ENCODE results near the gene EEF1AKMT3.

Gene EEF1AKMT3

GRCh38 chr12:57772429-57773322, at the start of gene EEF1AKMT3:
TSS of gene EEF1AKMT3 (plus strand) at chr12:57772614. CDS start at chr12:57772725, 111 bp downstream.
- no peak for DNase-seq

DNA sequence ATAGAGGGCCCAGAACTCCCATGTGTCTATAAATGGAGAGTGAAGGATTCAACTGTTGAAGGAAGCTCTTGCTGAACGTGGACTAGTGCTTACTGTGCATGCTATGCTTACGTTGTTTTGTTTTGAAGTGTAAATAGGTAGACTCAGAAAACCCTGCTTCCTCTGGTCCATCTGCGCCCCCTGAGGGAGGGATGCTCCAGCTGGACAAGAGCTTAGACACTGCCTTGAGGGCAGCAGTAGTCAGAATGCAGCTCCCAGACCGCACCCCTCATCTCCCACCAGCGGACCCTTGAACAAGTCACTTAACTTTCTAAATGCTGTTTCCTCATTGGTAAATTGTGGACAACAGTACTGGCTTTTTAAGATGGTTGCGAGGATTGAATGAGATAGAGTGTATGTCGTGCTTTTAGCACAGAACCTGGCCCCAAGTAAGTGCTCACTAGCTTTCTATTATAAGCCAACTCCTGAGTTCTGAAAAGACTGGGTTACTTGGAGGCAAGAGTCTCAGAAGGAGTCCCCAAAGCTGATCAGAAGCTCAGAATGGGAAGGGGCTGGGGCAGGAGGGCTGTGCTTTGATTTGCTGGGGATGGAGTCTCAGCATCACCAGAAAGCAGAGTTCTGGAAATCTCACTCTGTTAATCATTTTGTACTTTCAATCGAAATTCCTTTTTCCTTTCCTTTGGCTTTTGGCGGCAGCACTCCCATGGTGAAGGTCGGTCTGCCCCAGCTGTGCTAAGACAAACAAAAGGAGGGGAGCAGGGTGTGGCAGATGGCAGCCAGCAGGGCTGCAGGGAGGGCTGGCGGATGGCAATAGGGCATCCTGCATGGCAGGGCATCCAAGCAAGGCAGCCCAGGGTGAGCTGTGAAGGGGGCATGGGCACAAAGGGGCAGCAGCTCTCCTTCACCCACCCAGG, 49.4 kb upstream of the EEF1AKMT3 start:
- no peak for DNase-seq

DNA sequence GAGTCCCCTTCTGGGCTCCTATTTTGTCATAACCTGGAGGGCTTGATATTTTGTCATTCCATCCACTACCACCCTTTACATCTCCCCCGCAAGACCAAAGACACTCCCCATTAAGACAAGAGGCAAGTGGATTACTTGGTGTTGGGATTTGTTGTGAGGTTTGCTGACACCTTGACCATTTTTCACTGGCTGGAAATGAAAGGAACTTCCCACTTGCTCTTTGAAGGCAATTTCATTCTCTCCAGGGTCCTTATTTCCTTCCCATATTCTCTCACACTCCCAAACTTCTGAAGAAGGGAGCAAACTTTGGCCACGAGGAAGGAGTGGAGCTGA, 48.8 kb upstream of the EEF1AKMT3 start:
- no peak for DNase-seq

DNA sequence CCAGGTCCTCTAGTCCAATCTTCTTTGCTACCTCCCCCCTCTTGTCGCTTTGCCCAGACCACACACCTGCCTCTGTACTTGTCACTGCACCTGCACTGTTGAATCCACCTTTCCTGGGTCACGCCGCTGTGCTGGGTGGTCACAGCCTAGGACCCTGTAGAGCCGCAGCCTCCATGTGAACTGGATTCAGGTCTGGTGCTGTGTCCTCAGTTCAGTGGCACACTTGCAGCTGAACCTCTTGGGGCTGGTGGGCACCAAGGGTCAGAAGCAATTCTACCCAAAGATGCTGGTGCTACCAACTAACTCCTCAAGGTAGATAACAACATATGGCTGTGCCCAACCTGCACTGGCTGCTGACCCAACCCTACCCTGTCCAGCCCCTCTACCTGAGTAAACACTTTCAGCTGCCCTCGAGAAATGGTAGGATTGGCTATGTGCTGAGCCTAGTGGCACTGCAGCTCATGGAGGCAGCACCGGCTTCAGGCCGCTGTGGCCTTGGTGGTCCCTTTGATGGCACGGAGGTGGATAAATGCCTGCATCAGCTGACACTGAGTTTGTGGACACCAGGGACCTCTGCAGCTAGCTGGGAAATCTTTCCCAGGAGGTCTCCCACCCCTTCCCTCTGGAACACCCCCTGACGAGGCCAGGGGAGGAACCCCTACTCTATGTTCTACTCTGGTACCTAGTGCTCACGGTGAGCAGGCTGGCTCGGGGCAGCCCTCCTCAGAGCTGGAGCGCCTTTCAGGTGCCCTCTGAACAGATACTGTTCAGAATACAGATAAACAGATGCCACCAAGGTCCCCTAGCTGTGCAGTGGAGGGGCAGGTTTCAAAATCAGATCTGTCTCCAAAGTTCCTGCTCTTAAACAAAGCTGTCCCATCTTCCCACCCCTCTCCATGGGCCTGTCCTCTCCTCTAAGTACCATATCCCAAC, 48.1 kb upstream of the EEF1AKMT3 start:
- DNase-seq = no peak

DNA sequence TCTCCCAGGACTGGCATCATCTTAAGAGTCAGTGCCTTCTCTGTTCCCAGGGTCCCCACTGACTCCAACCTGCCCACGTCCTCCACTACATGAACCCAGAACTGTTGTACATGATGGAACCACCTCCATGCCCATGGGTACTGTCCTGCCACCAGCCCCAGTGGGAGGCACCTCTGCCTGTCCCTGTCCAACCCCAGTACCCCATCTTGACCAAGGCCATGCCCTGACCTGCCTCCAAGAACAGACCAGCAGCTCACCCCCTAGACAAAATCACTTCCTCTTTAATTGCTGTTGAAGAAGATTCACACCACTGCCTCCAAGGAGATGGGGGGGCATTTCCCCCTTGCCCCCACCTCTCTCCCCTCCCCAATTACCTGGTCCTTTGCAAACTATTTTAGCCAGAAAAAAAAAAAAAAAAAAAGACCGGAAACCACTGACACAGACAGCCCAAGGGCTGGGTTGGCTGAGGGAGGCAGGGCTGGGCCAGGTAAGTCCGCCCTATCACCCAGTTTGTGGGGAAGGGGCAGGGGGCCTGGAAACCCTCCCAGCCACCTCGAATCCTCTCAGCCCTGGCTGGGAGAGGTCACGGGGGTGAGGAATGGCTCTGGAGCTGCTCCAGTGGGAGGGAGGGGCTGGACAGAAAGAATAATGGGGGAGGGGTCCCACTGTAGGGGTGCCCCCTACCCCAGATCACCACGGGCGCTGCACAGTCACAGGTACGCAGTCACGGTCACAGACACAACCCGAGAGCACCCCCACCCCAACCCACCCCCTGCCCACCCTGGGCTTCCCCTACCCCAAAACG, 47.3 kb upstream of the EEF1AKMT3 start:
- DNase-seq = no peak

- DNase-seq = no peak
Observed at GRCh38 chr12:57725851-57726150, 46.6 kb upstream of the EEF1AKMT3 start.

GRCh38 chr12:57726151-57726883, 46.1 kb upstream of the EEF1AKMT3 start:
- no peak for DNase-seq

GRCh38 chr12:57726884-57727757, 45.3 kb upstream of the EEF1AKMT3 start:
- DNase-seq = no peak

- DNase-seq = no peak
Observed at GRCh38 chr12:57727758-57728395, 44.5 kb upstream of the EEF1AKMT3 start.

DNA sequence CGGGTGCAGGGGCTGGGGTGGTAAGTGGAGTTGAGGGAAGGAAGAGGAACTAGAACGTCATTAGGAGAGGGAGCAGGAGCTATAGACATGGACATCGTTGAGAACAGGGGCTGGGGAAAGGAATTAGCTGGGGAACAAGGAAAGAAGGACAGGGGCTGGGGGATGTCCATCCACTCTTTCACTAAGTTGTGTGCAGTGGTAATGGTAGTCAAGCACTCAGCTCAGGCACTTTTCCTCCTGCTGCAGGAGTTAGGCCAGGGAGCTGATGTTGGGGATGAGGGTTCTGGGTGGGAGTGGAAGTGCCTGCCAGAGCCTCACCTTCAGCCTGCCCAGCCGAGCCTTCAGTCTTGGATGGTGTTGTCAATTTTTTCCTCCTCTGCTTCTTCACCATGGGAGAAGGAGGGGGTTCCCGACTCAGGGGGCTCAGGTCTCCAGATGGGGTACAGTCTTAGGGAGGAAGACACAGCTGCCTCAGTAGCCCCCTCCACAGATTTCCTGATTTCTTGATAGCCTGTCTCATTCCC, 43.0 kb upstream of the EEF1AKMT3 start:
- no peak for DNase-seq

DNA sequence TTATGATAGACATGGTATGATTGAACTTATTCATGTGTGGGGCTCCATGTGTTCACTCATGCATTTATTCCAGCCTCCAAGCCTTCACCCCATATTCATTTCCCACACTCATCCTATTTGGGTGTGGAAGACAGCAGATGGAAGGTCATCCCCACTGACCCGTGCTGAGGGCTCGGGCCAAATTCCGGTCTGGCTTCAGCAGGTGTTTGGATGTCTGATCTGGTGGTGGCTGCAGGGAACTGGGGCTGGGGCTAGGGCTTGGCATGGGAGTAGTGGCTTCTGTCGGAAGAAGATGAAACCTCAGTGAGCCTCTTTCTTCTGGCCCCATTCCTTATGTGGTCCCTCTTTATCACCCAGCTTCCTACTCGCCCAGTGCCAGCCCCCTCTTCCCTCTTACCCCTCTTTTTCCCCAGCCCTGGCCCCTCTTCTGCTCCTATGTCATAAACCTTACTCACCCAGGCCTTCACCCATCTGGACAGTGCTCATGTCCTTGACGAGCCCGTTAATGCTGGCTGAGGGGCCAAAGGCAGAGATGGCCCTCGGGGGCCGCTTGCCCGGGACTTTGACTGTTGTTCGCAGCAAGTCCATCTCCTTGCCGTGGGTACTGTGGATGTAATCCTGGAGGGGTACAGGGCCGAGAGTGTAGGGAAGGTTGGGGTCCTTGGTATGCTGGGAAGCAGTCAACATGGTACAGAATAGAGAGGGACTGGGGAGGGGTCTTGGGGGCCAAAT, 41.9 kb upstream of the EEF1AKMT3 start:
- no peak for DNase-seq

- DNase-seq = no peak
Observed at GRCh38 chr12:57731411-57732080, 40.9 kb upstream of the EEF1AKMT3 start.

- DNase-seq = no peak
Observed at GRCh38 chr12:57732270-57732669, 40.1 kb upstream of the EEF1AKMT3 start.

DNA sequence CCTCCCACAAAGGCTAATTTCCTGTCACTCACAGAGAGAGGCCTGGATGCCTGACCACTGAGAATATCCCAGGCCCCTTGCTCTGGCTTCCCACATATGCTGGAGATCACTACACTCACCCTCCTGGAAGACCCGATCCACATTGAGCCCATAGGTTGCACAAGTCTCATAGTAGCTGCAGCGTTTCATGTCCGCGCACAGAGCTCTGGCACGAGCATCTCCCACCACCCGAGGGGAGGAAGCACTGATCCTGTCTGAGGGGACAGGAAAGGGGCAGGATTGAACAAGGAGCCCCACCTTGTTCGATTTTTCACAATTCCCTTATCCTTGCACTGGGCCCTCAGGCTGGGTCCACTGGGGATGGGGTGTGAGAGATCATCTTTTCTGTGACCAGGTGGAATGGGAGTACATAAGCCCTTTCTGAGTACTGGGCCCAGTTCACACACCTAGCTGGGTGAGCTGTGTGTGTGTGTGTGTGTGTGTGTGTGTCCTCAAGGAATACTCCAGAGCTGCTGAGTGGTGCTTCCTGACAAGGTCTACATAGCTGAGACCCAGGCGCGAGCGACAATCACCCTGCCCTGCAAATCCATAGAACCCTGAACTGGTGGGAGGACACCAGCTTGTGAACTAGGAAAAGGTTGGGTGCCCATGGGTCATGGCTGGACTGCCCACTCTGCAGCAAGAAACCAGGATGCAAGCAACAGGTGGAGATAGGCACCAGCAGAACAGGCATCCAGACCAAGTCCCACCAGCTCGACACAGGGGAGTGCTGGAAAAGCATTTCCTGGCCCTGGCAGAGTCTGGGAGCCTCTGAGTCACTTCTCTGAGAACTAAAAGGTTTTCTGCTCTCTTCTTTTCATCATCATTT, 39.5 kb upstream of the EEF1AKMT3 start:
- no peak for DNase-seq

GRCh38 chr12:57733928-57734327, 38.5 kb upstream of the EEF1AKMT3 start:
- no peak for DNase-seq

- no peak for DNase-seq
Observed at GRCh38 chr12:57734591-57734990, 37.8 kb upstream of the EEF1AKMT3 start.

GRCh38 chr12:57735198-57735855, 37.1 kb upstream of the EEF1AKMT3 start:
- no peak for DNase-seq
